Measurements from ENCODE around the gene BNIP5. TPM values are rescaled to one million over a fixed set of nuclear protein-coding genes. Genes with fewer than 3 reads are reported as not detected.

BNIP5 gene
- total RNA-seq, 1 donor from 2014 or later: not detected

- intact Hi-C loops (cut with micrococcal nuclease): no loop called here
- ATAC-seq (no peak), DNase-seq (no peak)
Observed at GRCh38 chr6:36327919-36328236, 8.8 kb downstream of the BNIP5 start.

- ATAC-seq (no peak), DNase-seq (no peak)
- intact Hi-C loops (cut with micrococcal nuclease): no loop called here
Observed at GRCh38 chr6:36327226-36327918, 9.3 kb downstream of the BNIP5 start.

GRCh38 chr6:36326356-36326995 lies 10.2 kb downstream of the BNIP5 start:
- ATAC-seq (peak; percentile 65), DNase-seq (no peak)
- intact Hi-C loops (cut with micrococcal nuclease): no loop called here

GRCh38 chr6:36324715-36325114 lies 12.0 kb downstream of the BNIP5 start:
- DNase-seq: no peak
- no peak for ATAC-seq
- intact Hi-C loops (cut with micrococcal nuclease): no loop called here

- ATAC-seq (no peak), DNase-seq (no peak)
- intact Hi-C loops (cut with micrococcal nuclease): no loop called here
Observed at GRCh38 chr6:36324191-36324590, 12.5 kb downstream of the BNIP5 start.

- no peak for DNase-seq
- intact Hi-C loops (cut with micrococcal nuclease): no loop called here
- ATAC-seq: no peak
Observed at GRCh38 chr6:36323062-36323461, 13.6 kb downstream of the BNIP5 start.

- ATAC-seq (no peak), DNase-seq (no peak)
- intact Hi-C loops (cut with micrococcal nuclease): no loop called here
Observed at GRCh38 chr6:36322591-36322990, 14.1 kb downstream of the BNIP5 start.

GRCh38 chr6:36320475-36320874 lies 16.2 kb downstream of the BNIP5 start:
- intact Hi-C loops (cut with micrococcal nuclease): no loop called here
- DNase-seq (no peak), ATAC-seq (no peak)

GRCh38 chr6:36319821-36320220 lies 16.9 kb downstream of the BNIP5 start:
- ATAC-seq: no peak
- intact Hi-C loops (cut with micrococcal nuclease): no loop called here
- no peak for DNase-seq

- intact Hi-C loops (cut with micrococcal nuclease): no loop called here
- ATAC-seq (no peak), DNase-seq (no peak)
Observed at GRCh38 chr6:36319436-36319762, 17.3 kb downstream of the BNIP5 start.

GRCh38 chr6:36318690-36319435 lies 17.8 kb downstream of the BNIP5 start:
- DNase-seq: no peak
- no peak for ATAC-seq
- intact Hi-C loops (cut with micrococcal nuclease): no loop called here

- intact Hi-C loops (cut with micrococcal nuclease): no loop called here
- DNase-seq: no peak
- no peak for ATAC-seq
Observed at GRCh38 chr6:36317623-36318022, 19.1 kb downstream of the BNIP5 start.

GRCh38 chr6:36315921-36316320 lies 20.8 kb downstream of the BNIP5 start:
- intact Hi-C loops (cut with micrococcal nuclease): no loop called here
- no peak for ATAC-seq
- DNase-seq: no peak

GRCh38 chr6:36314221-36315014 lies 22.3 kb downstream of the BNIP5 start:
- no peak for ATAC-seq
- DNase-seq: no peak
- intact Hi-C loops (cut with micrococcal nuclease): no loop called here

GRCh38 chr6:36313649-36313936 lies 23.1 kb downstream of the BNIP5 start:
- ATAC-seq (no peak), DNase-seq (no peak)
- intact Hi-C loops (cut with micrococcal nuclease): no loop called here

- ATAC-seq: no peak
- intact Hi-C loops (cut with micrococcal nuclease): no loop called here
Observed at GRCh38 chr6:36312854-36313648, 23.6 kb downstream of the BNIP5 start.

GRCh38 chr6:36309900-36310299 lies 26.8 kb downstream of the BNIP5 start:
- ATAC-seq: no peak
- intact Hi-C loops (cut with micrococcal nuclease): no loop called here
- DNase-seq: no peak

More at GRCh38 chr6:36312854-36313648, 23.6 kb downstream of the BNIP5 start:
- DNase-seq: no peak

GRCh38 chr6:36309203-36309602 lies 27.5 kb downstream of the BNIP5 start:
- no peak for ATAC-seq
- DNase-seq: no peak
- intact Hi-C loops (cut with micrococcal nuclease): no loop called here

- intact Hi-C loops (cut with micrococcal nuclease): no loop called here
Observed at GRCh38 chr6:36308514-36308913, 28.2 kb downstream of the BNIP5 start.

More at GRCh38 chr6:36308514-36308913, 28.2 kb downstream of the BNIP5 start:
- DNase-seq: no peak
- no peak for ATAC-seq

Measured in left ventricle myocardium superior (tissue), 1 donor.